Fibroblast of lung (primary cell): Measurements from ENCODE around the gene IQGAP2. TPM values are rescaled to one million over a fixed set of nuclear protein-coding genes. Genes with fewer than 3 reads are reported as not detected.
A peak's percentile ranks its signal among the peaks of the same experiment; 100 is the strongest.

Experiments used
- DNase-seq, 2 donors: peaks; one replicate each; pipeline versions ENCODE4 v3.0.0 to v3.0.0-alpha.2; 2010; ENCODE audit warnings: low read depth in 2 of 2
- H2AFZ ChIP-seq: 2 replicates; pipeline ENCODE4 v1.5.1; 2012; ENCODE audit warnings: low read length, control low read depth, inconsistent platforms
- H3K27ac ChIP-seq: 2 replicates; pipeline ENCODE4 v1.5.1; 2011; ENCODE audit warnings: low read length, control low read depth; ENCODE audit not compliant: insufficient read depth
- H3K27me3 ChIP-seq: 2 replicates; pipeline ENCODE4 v1.5.1; 2011; ENCODE audit warnings: mild to moderate bottlenecking, low read length; ENCODE audit not compliant: control insufficient read depth, insufficient read depth
- H3K36me3 ChIP-seq: 2 replicates; pipeline ENCODE4 v1.5.1; 2011; ENCODE audit warnings: low read length; ENCODE audit not compliant: control insufficient read depth, insufficient read depth
- H3K4me1 ChIP-seq: 2 replicates; pipeline ENCODE4 v1.5.1; 2011; ENCODE audit warnings: low read length; ENCODE audit not compliant: control insufficient read depth, insufficient read depth; ENCODE audit errors: extremely low read depth
- H3K4me2 ChIP-seq: 2 replicates; pipeline ENCODE4 v1.5.1; 2011; ENCODE audit warnings: low read length, control low read depth; ENCODE audit not compliant: insufficient read depth; ENCODE audit errors: extremely low read depth
- H3K4me3 ChIP-seq, 4 experiments: fragments of 200-600 bp in 1 of 4; sonication (generic) in 1 of 4; replicated peaks in 1 of 4; 2 replicates each; pipeline ENCODE4 v1.5.1; 2011 to 2016; ENCODE audit warnings: low read length in 4 of 4, low read depth in 3 of 4, mild to moderate bottlenecking in 3 of 4, control low read depth in 2 of 4, inconsistent platforms in 1 of 4, mixed read lengths in 1 of 4; ENCODE audit not compliant: insufficient read depth in 1 of 4; ENCODE audit errors: control extremely low read depth in 1 of 4
- H3K79me2 ChIP-seq: 2 replicates; pipeline ENCODE4 v1.5.1; 2012; ENCODE audit warnings: mild to moderate bottlenecking, low read length, inconsistent platforms; ENCODE audit not compliant: control insufficient read depth, insufficient read depth
- H3K9ac ChIP-seq: 2 replicates; pipeline ENCODE4 v1.5.1; 2011; ENCODE audit warnings: mild to moderate bottlenecking, low read length, control low read depth; ENCODE audit not compliant: insufficient read depth
- H3K9me3 ChIP-seq: 2 replicates; pipeline ENCODE4 v1.5.1; 2012; ENCODE audit warnings: low read depth, low read length; ENCODE audit not compliant: control insufficient read depth, insufficient read depth
- H4K20me1 ChIP-seq: 2 replicates; pipeline ENCODE4 v1.5.1; 2011; ENCODE audit warnings: low read length; ENCODE audit not compliant: control insufficient read depth, insufficient read depth; ENCODE audit errors: extremely low read depth
- EZH2 ChIP-seq: IDR thresholded peaks from 2 replicates; pipeline ENCODE4 v1.5.1; 2012; ENCODE audit warnings: low read length, control low read depth, mild to moderate bottlenecking; ENCODE audit errors: missing control alignments
- polyA plus RNA-seq, 2 donors: library from polyadenylated mRNA; depleted of rRNA in 1 of 2; stranded (reverse) in 1 of 2; unstranded in 1 of 2; fragments of >200 nt; gene quantifications; 2 replicates each; pipeline ENCODE4 v1.2.1, GENCODE V29; 2011 to 2012; ENCODE audit warnings: missing spikeins in 1 of 2
- total RNA-seq: library from RNA; depleted of rRNA; stranded (reverse); fragments of >200 nt; gene quantifications from 2 replicates; pipeline ENCODE4 v1.2.1, GENCODE V29; 2014
- TF ChIP-seq, protein P1 (sequence below), 2 donors: IDR thresholded peaks in 1 of 2; conservative IDR thresholded peaks in 1 of 2; 1 replicate in 1 of 2; 2 replicates in 1 of 2; pipeline ENCODE4 v1.5.1; 2011 to 2012; ENCODE audit warnings: low read length in 2 of 2, control low read depth in 1 of 2, inconsistent platforms in 1 of 2, low read depth in 1 of 2, mild to moderate bottlenecking in 1 of 2

The IQGAP2 gene
- total and polyA plus RNA-seq, 2 donors (not counting 1 experiment from before 2014, with no cell fraction given): 5.1 to 7.9 TPM

DNA sequence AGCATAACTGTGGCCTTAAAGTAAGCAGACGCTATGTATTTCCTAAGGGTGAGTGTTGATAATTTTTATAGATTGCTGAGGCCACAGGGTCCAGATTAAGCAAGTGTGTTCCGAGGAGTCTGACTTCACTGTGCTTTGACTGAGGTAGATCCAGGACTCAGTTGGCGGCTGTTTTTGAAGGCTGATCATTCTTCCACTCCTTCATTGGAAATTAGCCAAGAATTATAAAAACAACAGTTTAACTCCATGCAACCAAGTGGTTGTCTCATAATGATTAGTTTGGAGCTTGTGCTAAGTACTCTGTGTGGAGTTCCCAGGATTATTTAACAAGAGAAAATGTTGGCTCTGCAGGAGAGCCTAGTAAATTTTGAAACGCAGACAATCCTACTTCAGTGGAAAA is 19.1 kb downstream of the IQGAP2 start:
- no peak for TF ChIP-seq EZH2
- TF ChIP-seq, protein P1, sequence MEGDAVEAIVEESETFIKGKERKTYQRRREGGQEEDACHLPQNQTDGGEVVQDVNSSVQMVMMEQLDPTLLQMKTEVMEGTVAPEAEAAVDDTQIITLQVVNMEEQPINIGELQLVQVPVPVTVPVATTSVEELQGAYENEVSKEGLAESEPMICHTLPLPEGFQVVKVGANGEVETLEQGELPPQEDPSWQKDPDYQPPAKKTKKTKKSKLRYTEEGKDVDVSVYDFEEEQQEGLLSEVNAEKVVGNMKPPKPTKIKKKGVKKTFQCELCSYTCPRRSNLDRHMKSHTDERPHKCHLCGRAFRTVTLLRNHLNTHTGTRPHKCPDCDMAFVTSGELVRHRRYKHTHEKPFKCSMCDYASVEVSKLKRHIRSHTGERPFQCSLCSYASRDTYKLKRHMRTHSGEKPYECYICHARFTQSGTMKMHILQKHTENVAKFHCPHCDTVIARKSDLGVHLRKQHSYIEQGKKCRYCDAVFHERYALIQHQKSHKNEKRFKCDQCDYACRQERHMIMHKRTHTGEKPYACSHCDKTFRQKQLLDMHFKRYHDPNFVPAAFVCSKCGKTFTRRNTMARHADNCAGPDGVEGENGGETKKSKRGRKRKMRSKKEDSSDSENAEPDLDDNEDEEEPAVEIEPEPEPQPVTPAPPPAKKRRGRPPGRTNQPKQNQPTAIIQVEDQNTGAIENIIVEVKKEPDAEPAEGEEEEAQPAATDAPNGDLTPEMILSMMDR (conservative IDR thresholded peaks at IDR 0.05 in 1 of 2, IDR thresholded peaks at IDR 0.05 in 1 of 2; ENCODE audit: low read depth in 1 of 2, low read length in 2 of 2): no peak
- no peaks in the 10 kb centered on the region for H3K27me3 ChIP-seq
- no peaks in the 10 kb centered on the region for H3K79me2 ChIP-seq
- H3K4me2 ChIP-seq: no peak overlapping the region
- H4K20me1 ChIP-seq: no peaks in the 10 kb centered on the region
- DNase-seq: peak in 1 of 2 donors; percentile 3
- H3K4me1 ChIP-seq: no peaks in the 10 kb centered on the region
- no peak overlapping the region for H3K4me3 ChIP-seq
- H3K36me3 ChIP-seq: no peaks in the 10 kb centered on the region
- H3K9me3 ChIP-seq: no peaks in the 10 kb centered on the region
- no peak overlapping the region for H3K9ac ChIP-seq
- no peak overlapping the region for H3K27ac ChIP-seq
- no peak overlapping the region for H2AFZ ChIP-seq

DNA sequence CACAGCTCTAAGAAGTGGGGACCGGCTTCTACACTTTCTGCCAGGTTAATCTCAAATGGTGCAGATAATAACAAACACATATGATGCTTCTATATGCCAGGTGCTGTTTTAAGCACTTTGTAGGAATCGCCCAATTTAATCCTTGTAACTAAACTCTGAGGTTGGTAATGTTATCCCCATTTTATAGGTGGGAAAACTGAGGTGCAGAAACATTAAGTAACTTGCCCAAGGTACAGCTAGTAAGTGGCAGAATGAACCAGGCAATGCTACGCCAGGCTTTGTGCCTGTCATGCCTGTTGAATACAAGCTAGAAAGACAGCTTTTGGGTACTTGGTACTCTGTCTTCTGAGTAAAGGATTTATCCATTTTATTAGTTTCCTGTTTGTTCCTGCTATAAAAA is 19.7 kb downstream of the IQGAP2 start:
- no peaks in the 10 kb centered on the region for H4K20me1 ChIP-seq
- no peaks in the 10 kb centered on the region for H3K79me2 ChIP-seq
- no peak overlapping the region for H3K4me2 ChIP-seq
- no peak overlapping the region for H3K4me3 ChIP-seq
- H3K36me3 ChIP-seq: no peaks in the 10 kb centered on the region
- H2AFZ ChIP-seq: no peak overlapping the region
- no peak overlapping the region for H3K27ac ChIP-seq
- TF ChIP-seq, protein P1 (conservative IDR thresholded peaks at IDR 0.05 in 1 of 2, IDR thresholded peaks at IDR 0.05 in 1 of 2; ENCODE audit: low read depth in 1 of 2, low read length in 2 of 2): no peak
- no peak for TF ChIP-seq EZH2
- no peak for DNase-seq
- no peaks in the 10 kb centered on the region for H3K4me1 ChIP-seq
- no peaks in the 10 kb centered on the region for H3K27me3 ChIP-seq
- no peak overlapping the region for H3K9ac ChIP-seq
- H3K9me3 ChIP-seq: no peaks in the 10 kb centered on the region

DNA sequence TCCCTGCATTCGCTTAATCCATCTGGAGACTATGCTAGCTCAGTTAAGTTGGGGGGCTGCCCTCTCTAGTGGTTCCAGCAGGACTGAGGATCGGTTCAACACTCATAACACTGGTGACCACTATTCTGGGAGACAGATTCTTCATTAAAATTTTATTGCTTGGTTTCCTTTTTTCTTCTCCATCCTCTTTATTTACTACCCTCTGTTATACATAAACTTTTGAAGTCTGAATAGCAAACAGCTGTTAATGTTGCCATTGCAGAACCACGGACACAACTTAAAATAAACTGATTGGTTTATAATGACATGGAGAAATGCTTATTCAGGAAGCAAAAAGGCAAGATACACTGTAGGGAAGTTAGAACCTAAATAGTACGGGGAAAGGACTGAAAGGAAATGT is 22.1 kb downstream of the IQGAP2 start:
- Histone ChIP-seq H3K9ac (no peak overlapping the region), H3K27me3 (no peaks in the 10 kb centered on the region), H3K36me3 (no peaks in the 10 kb centered on the region), H3K4me2 (no peak overlapping the region), H3K79me2 (no peaks in the 10 kb centered on the region), H3K9me3 (no peaks in the 10 kb centered on the region), H3K27ac (no peak overlapping the region), H4K20me1 (no peaks in the 10 kb centered on the region), H3K4me1 (no peaks in the 10 kb centered on the region), H2AFZ (no peak overlapping the region), H3K4me3 (no peak overlapping the region)
- no peak for DNase-seq
- TF ChIP-seq, protein P1 (conservative IDR thresholded peaks at IDR 0.05 in 1 of 2, IDR thresholded peaks at IDR 0.05 in 1 of 2; ENCODE audit: low read depth in 1 of 2, low read length in 2 of 2): no peak
- TF ChIP-seq EZH2: no peak
